T1000 (cell line): ENCODE results near the gene ZSCAN10.

Experiments used
- DNase-seq: peaks from one replicate; lab custom pipeline; 2025; ENCODE audit warnings: mixed read lengths; lab: John Stamatoyannopoulos, UW

Gene ZSCAN10

DNA sequence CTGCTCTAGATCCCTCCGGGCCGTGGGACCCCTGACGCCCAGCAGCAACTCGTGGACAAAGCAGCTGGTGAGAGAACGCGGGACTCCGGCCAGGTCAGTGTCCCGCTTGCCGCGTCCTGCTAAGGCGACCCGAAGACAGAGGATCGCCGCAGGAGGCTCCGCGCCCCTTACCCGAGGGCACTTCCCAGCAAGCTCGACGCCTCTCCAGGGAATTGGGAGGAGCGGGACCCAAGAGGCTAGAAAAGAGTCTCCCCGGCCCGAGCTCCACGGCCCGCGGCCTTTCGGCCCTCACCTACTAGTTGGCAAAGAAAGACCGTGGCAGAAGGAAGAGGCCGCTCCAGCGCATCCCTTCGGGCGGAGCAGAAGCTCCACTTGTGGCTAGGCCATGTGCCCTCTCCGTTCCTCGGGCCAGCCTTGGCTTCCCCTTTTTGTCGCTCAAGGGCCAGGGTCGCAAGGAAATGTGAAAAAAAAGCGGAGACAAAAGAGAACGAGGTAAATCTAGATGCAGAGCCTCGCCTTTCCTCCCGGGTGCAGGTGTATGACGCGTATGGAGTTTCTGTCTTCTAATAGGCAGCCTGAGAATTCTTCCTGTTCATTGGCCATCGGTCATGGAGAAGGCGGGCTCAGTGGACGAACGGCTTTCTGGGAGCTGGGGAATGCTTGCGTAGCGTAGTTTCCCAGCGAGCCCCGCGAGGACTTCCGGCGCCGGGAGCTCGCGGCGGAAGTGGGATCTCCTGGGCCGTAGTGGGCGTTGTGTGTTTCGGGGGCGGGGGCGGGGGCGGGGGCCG is 35.4 kb upstream of the ZSCAN10 start, which contains the start of gene ZNF213:
ZNF213 (plus strand) TSS at position 692 of the 788 bp plus-strand sequence. CDS start 2,252 bp downstream, outside the sequence.
- peak; percentile 93 for DNase-seq

DNA sequence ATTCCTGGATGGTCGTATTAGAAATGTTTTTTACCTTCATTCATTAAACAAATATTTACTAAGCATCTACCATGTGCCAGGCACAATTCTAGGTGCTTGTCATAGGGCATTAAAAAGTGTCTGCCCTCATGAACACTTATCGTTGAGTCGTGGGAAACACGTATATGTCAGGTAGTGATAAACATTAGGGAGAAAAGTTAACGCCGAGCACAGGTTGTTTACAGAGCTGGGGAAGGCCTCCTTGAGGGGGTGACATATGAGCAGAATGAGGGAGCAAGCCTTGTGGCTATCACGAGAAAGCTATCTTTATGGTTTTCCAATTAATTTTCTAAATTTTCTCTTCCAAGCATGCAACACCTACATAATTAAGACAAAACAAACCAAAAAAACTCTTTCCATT is 34.8 kb upstream of the ZSCAN10 start:
- no peak for DNase-seq

DNA sequence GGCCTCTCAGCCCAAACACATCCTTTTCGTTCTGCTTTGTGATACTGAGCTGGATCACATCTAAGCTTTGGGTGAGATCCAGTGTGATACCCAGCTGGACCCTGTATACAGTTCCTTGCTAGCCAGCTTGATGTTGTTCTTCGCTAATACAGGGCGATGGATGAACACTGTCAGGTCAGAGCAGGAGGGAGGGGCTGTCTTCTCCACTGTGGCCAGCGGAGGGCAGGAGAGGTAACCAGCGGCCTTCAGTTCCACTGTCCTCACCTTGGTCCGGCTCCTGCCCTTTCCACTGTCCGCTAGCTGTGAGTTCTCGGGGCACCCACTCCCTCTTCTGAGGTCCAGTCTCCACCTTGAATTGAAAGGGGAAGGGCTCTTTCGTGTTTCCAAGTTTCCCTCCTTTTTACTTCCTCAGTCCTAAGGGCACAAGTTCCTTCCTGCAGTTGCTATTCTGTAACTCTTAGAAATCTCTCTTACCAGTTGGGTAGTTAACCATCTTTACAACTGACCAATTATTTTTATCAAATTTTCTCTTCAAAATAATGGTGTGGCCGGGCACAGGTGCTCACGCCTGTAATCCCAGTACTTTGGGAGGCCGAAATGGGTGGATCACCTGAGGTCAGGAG is 32.8 kb upstream of the ZSCAN10 start:
- peak; percentile 10 for DNase-seq

DNA sequence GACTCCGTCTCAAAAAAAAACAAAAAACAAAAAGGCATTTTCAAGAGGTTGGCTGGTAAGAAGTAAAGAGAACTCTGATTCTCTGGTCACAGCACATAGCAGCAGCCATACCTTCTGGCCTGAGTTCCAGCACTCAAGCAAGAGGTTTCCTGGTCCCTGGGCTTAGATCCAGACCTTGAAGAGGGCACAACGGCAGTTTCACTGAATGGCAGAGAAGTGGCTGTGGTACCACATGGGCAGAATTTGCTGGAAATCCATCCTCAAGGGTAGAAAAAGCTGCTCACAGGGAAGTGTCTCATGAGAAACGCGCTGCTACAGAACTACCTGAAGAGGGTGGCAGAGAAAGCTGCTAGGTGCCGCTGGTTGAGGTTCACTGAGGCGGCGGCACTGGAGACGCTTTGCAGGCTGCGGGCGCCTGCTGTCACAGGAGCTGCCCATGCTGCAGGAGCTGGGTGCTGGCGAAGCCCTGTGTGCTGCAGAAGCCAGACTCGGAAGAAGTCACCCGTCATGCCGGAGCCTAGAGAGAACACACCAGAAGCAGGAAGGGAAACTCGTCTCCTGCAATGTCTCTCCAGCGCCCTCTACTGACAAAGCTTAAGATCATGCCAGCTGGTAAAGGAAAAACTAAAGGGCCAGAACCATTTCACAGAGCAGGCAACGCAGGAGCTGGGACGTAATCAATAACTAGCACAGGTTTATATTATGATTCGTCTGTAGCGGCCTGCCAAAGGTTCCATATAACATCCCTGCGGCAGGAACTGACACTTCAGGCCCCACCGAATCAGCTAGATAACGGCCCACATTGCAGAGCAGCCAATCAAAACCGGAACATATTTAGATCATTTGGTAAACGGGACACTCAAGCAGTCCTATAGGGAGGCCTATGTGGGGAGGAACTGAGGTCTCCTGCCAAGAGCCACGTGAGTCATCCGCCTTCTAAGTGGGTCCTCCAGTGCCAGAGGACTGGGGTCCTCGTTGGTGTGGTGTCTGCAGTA is 30.3 kb upstream of the ZSCAN10 start:
- peak; percentile 62 for DNase-seq

DNA sequence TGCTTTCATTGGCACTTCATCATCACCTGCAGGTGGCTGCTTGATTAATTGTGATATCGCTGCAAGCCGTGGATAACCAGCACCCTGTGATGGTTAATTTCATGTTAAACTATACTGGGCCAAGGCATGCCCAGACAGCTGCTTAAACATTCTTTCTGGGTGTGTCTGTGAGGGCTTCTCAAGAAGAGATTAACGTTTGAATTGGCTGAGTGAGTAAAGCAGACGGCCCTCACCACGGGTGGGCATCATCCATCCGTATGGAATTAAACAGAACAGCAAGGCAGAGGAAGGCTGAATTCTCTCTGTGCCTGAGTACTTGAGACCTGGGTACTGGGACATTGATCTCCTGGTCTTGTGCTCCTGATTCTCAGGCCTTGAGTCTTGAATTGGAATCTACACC is 28.7 kb upstream of the ZSCAN10 start:
- no peak for DNase-seq

DNA sequence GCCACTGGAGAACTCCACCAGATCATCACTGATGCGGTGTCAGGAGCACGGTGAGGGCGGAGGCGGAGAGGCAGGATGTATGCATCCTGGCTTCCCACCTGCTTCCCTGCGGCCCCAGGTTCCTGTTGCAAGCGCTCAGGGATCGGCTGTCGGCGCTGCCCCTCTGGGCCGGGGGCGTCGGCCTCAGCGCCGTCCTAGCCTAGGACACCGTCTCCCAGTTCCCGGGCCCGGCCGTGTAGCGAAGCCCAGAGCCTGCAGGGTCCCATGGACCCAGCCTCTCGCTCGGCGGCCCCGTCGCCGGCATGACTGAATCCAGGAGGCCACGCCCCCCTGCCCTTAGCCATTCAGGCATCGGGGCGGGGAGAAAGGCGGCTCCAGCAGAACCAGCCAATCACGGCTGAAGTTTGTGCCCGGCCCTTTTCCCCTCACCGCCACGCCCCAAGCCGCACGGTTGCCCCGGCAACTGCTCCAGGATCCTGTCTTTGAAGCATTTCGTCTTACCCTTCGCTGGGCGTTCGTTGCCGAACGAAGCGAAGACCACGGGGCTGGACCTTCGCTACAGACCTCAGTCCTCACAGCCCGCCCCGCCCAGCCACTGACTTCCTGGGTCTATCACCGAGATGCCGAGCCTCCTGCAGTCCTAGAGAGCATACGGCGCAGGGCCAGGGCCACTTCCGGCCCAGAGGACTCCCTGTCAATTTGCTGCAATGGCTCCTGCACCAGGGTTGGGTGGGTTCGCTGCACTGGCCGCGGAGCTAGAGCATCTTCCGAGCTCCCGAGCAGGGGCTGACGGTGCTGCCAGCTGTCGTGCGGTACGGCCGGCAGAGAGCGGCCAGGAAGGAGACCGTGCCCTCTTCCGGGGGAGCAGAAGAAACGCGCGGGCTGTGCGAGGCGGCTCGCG is 25.1 kb upstream of the ZSCAN10 start:
- DNase-seq: peak; percentile 93

DNA sequence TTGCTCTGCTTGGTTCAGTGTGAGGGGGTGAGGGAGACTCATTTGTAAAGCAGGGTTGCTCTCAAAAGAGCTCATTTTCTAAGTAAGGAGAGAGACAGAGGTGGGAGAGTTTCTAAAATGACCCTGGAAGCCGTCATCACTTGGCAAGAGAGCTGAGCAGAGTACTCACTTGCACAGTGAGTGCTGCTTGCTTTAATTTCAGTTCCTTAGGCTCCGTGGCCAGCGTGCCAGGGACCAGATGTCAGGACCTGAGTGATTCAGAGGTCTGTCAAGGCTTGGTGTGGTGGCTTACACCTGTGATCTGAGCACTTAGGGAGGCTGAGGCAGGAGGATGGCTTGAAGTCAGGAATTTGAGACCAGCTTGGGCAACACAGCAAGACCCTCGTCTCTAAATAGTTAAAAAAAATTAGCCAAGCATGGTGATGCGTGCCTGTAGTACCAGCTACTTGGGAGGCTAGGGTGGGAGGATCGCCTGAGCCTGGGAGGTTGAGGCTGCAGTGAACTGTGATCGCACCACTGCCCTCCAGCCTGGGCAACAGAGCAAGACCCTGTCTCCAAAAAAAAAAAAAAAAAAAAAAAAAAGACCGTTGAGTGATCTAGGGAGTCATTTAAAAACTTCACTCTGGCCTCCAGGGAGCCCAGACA is 24.0 kb upstream of the ZSCAN10 start:
- DNase-seq: no peak

DNA sequence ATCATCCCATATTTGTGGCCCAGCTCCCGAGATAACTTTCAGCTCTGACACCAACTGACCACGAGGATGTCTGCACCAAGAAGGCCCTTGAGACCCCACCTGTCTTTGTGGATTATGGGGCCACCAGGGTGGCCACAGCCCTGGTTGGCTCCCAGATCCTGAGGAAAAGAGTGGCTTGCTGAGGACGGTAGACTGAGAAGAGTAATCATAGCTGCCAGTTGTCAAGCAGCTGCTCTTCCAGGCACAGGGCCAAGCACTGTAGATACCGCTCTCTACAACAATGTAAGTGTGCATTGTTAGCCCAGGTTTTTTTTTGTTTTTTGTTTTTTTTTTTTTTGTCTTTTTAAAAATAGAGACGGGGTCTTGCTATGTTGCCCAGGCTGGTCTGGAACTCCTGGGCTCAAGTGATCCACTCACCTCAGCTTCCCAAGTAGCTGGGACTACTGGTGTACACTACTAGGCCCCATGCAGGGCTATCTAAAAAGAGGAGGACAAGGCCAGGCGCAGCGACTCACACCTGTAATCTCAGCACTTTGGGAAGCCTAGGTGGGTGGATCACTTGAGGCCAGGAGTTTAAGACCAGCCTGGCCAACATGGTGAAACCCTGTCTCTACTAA is 22.9 kb upstream of the ZSCAN10 start:
- no peak for DNase-seq

DNA sequence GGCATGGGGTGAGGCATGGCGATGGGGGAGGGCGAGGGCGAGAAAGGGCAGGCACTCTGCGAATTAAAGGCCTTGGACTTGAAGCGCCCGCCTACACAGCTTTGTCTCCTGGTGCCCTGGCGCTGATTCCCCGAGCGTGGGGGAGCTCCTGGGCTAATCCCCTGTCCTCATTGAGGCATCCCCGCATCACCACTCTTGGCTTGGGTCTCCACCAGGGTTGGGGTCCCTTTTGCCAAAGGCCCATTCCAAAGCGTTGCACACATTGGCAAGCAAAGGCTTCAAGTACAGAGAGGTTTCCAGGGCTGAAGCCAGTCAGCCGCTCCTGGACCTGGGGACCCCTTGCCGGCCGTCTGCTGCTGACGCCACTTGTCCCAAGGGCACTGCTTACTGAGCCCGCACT is 21.3 kb upstream of the ZSCAN10 start:
- no peak for DNase-seq

DNA sequence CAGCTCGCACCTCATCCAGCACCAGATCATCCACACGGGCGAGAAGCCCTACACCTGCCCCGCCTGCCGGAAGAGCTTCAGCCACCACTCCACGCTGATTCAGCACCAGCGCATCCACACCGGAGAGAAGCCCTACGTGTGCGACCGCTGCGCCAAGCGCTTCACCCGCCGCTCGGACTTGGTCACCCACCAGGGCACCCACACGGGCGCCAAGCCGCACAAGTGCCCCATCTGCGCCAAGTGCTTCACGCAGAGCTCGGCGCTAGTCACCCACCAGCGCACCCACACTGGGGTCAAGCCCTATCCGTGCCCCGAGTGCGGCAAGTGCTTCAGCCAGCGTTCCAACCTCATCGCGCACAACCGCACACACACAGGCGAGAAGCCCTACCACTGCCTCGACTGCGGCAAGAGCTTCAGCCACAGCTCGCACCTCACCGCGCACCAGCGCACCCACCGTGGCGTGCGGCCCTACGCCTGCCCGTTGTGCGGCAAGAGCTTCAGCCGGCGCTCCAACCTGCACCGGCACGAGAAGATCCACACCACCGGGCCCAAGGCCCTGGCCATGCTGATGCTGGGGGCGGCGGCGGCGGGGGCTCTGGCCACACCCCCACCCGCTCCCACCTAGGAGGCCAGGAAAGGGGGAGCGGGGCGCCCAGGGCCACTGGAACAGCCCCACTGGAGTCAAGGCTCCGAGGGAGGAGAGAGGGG is 20.8 kb upstream of the ZSCAN10 start:
- DNase-seq: no peak

DNA sequence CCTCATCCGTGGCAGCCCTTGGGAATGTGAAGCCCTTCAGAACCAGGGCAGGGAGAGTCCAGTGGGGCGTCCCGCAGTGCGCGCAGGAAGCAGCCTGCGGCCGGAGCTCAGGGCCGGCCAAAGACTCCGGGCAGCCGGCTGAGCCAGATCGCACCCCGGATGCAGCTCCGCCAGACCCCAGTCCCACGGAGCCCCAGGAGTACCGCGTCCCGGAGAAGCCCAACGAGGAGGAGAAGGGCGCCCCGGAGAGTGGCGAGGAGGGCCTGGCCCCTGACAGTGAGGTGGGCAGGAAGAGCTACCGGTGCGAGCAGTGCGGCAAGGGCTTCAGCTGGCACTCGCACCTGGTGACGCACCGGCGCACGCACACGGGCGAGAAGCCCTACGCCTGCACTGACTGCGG is 20.2 kb upstream of the ZSCAN10 start:
- DNase-seq: no peak

DNA sequence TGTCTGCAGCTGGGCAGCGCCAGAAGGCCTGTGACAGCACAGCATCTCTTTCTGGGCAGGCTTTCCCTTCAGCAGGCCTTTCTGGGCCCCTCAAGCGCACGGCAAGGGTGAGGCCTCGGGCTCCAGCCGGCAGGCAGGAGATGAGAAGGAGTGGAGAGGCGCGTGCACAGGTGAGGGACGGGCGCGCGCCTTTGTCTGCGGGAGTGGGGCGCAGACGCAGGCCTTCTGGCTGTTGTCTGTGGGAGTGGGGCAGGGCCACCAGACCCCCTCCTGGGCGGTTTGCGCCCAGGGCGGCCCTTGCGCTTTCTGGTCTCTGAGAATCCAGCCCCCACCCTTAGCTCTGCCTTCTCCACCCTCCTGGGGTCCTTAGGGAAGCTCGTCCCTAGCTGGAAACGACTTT is 19.8 kb upstream of the ZSCAN10 start:
- DNase-seq: no peak

DNA sequence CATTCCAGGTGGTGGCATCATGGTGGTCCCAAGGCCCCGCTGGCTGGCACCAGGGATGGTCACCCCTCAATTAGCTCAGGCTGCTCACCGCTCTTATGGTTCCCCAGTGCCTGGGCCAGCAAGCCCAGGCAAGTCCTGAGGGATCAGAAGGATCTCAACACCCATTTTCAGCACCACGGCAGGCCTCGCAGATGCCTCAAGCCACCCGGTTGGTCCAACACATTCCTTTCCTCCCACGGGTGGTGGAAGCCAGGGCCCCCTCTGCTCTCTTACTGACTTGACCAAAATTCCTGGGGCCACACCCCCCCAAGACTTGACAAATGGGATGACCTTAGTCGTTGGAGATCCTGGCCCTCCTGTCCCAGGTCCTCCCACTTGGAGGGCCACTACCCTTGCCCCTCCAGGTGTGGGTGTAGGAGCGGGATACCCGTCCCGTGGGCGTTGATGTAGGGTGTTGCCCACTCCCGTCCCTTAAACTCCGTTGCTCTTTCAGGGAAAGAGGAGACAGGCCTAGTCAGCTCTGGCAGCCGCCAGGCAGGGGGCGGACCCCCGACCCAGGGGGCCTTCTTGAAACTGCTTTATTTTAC is 19.2 kb upstream of the ZSCAN10 start:
- DNase-seq: no peak

DNA sequence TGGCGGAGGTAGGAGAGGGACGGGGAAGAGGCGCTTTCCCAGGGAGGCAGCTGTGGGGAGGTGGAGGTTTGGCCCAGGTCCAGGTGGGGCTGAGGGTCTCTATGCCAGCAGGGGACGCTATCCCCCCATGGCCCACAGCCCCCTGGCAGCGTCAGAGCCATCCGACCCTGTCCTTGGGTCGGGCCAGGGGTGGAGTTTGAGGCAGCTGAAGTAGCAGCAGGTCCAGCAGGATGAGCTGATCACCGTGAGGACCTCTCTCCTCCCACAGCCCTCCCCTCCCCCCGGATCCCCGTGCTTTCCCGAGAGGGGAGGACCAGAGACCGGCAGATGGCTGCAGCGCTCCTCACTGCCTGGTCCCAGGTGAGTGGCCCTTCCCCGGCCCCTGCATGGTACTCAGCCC is 16.5 kb upstream of the ZSCAN10 start:
- no peak for DNase-seq

DNA sequence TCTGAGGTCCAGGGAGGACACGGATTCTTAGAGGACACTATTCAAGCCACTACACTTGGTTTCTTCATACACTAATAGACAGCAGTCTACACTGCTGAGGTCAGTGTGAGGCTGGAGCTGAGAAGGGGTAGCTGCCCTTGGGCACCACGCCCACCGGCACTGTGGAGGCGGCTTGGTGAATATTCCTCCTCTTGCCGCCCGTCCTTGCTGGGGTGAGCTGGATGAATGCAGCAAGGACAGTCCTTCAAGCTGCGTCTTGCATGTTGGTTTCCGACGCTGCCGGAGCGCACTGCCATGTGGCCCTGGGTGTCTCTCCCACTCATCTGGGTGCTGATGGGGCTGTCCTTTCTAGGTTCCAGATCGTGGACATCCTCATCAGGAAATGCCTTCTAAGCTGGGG is 15.9 kb upstream of the ZSCAN10 start:
- no peak for DNase-seq

DNA sequence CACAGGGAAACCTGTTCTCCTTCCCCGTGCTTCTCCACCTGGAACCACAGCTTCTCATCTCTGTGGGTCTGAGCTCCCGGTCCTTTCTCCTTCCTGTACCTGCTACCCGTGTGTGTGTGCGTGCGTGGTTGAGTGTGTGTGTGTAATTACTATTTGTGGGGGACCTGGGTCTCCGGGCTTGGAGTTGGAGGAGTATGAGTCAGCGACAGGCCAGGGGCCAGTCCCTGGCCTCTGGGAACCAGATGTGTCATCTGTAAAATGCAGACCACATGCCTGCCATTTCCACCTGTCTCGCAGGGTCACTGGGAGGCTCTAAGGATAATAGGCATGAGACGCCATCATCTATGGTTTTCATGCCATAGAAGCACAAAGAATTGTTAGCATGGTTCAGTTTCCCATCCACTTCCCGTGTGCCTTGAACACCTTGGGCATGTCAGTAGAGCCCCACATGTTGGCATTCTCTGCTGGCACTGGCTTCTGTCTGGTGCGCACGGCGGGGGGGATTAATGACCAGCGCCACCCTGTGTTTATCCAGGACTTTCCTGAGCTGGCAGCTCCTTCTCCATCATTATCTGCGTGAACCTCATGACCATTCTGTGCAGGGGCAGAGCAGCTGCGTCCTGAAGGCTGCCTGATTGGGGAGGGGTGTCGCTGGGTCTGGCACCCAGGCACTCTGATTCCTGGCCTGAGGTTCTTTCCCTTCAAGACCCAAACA is 14.8 kb upstream of the ZSCAN10 start:
- DNase-seq: no peak

DNA sequence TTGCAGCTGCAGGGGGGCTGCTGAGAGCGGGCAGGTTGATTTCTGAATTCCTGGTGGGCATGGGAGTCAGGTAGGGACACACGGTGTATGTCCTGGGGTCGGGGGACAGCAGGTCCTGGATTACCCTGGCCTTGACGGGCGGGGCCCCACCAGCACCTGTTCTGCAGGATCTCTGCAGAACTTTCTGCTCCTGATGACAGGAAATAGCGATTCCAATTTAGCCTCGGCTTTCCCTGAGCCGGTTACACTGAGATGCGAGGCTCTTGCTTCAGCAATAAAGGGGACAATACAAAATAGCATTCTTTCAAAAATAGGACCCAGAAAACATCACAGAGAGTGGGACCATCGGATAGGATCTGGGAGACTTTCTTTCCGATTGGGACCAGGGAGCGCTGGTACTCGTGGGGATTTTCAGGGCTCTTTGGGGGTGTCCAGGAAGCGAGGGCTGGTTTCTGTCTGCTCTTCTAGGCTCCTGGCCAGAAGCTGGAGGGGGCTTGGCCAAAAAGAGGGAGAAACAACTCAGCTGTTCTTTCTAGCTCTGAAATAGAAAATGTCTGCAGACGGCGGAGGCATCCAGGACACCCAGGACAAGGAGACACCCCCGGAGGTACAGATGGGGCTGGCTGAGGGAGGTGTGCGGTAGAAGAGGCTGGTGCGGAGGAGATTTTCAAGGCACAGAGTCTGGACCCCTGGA is 13.9 kb upstream of the ZSCAN10 start:
- DNase-seq: no peak
